Stimulated activated CD4-positive, alpha-beta T cell treated with anti-CD3 and anti-CD28 coated beads, Interleukin-2, amount 100 ng/mL, for 24 hours (primary cell): ENCODE data around the gene NAT16.
"Not testable (repeated sequence)": the region's sequence is repeated elsewhere in the genome, so short reads cannot be mapped to it uniquely, and the experiment has no call there.

Experiments used
- DNase-seq, 2 donors: peaks; one replicate each; pipeline ENCODE4 v3.0.0-alpha.2; 2020

The NAT16 gene

DNA sequence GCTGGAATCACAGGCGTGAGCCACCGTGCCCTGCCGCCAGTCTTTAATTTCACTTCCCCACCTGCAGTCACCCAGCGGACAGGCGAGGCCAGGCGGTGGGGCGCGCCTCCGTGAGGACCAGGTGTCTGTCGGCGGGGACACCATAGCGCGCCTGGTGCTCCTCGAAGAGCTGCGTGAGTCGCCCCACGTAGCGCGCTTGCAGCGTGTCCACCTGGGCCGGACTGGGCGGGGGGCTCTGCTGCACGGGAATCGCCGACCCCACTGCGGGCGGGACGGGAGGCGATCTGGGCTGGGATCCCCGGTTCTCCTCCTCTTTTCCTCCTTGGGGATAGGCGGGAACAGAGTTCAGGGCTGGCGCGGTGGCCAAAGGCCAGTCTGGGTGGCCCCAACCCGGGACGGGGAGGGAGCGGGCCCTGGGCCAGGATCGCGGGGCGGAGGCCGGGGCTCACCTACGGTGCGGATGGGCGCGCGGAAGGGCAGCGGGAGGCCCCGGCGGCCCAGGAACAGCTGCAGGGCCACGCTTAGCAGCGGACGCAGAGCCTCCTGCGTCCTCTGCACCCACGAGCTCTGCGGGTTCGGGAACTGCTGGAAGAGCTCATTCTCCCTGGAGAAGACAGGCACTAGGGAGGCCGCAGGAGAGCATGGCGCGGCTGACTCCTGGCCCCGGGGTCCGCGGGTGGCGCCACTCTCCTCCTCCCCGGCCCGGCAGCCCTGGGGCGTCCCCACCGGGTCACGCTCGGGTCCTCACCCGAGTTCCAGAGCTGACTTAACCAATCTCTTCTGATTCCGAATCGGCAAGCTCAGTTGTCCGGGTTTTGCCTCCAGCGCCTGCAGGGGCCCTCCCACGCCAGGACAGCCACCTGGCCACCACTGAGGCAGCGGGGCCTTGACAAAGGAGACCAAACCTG is 21.9 kb upstream of the NAT16 start:
- no peak for DNase-seq

DNA sequence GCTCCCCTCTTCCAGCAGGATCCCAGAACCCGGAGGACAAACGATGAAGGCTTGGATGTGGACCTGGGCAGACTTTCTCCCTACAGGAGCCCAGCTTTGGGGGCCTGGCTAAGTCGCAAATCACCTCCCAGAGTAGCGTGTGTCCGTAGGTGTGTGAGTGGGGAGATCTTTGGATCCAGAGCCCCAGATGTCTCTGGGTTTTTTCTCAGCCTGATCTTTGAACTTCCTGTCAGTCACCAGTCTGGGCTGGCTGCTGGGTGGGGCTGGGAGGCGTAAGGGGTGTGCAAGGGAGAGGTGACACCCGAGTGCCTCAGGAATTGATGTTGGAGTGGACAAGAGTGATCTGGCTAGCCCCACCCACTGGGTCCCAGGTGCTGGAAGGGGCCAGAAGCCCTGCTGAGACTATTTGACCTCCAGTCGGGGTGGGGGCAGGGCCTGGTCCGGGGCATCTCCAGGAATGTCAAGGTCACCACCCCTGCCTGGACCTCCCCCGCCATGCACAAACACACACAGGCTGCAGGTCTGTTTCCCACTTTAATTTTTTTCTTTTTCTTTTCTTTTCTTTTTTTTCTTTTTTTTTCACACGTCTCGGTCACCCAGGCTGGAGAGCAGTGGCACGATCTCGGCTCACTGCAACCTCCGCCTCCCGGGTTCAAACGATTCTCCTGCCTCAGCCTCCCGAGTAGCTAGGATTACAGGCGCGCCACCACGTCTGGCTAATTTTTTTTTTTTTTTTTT is 20.9 kb upstream of the NAT16 start, which contains the start of gene MOGAT3:
Gene MOGAT3 (minus strand): TSS at position 175 of the 738 bp plus-strand sequence. CDS start 182 bp downstream, outside the sequence.
- DNase-seq = no peak

DNA sequence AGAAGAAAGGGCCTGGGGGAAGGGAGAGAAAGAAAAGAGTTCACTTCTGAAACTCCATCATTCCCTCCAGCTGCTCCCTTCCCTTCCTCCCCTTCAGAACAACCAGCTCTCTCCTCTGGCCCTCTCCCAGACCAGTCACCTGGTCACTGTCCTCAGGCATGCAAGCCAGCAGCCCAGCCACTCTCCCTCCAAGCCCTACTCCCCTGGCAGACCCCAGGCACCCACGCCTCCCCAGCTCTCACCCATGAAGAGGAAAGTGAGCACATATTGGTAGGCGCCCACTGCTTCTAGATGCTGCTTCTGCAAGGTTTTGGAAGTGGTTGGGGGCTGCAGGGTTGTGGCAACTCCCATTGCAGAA is 20.4 kb upstream of the NAT16 start:
- DNase-seq = no peak

DNA sequence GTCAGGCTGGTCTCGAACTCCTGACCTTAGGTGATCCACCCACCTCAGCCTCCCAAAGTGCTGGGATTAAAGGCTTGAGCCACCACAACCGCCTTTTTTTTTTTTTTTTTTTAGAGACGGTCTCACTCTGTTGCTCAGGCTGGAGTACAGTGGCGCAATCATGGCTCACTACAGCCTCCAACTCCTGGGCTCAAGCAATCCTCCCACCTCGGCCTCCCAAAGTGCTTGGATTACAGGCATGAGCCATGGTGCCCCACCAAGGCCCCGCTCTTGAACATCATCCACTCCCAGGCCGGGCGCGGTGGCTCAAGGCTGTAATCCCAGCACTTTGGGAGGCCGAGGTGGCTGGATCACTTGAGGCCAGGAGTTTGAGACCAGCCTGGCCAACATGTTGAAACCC is 19.4 kb upstream of the NAT16 start:
- DNase-seq = not testable (repeated sequence)

DNA sequence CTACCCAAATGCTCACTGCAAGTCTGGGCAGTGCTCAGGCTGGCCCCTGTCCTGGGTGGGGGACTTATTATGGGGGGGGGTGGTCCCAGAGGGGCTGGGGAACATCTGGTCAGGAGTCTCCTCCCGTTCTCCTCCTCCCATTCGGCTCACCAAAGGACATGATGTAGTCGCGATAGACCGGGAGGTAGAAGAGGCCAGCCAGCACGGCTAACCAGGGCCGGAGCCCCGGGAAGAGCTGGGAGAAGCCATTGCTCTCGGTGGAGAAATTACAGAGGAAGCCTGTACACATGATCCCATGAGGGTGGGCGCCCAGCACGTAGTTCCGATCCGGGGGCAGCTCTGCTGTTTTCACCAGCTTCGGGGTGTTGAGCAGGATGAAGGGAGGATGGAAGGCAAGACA is 18.4 kb upstream of the NAT16 start:
- DNase-seq = no peak

DNA sequence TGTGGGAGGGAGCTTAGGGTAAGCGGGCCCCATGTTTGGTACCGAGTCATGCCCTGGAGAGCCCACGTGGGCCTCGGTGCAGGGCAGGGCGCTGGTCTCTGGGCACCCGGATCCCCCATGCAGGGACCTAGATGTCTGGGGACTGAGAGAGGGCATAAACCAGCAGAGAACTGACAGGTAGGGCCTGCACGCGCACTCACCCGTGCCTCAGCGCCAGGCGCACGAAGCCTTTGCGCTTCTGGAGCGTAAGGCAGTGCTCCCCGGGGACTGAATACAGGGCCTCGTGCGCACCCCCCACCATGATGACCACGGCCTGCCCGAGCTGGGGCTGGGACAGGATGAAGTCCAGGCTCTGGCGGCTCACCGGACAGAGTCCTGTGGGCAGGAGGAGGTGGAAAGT is 17.9 kb upstream of the NAT16 start:
- DNase-seq = no peak

DNA sequence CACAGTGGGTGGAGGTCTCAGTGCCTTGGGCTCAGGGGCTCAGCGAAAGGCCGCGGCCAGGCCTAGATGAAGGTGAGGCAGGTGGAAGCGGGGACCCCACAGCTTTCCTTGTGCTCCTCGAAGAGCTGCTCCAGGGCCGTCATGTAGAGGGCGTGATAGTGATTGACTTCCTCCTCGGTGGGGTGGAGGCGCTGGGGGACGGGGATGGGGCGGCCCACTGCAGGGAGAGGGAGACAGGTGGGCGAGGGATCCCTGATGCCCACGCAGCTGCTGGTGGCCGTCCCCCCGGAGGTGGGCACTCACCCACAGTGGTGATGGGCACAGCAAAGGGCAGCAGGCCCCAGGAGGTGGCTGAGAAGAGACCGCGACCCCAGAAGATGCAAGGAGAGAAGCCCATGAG is 15.8 kb upstream of the NAT16 start:
- DNase-seq = no peak

DNA sequence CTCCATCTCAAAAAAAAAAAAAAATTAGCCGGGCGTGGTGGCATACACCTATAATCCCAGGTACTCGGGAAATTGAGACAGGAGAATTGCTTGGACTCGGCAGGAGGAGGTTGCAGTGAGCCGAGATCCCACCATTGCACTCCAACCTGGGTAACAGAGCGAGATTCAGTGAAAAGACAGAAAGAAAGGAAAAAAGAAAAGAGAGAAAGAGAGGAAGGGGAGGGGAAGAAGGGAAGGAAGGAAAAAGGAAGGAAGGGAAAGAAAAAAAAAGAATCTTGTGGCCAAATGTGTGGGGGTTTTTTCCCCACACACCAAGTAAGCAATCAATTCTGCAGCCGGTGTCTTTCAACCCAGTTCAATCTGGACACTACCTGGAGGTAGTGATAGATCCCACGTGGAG is 9.0 kb upstream of the NAT16 start:
- DNase-seq = no peak

DNA sequence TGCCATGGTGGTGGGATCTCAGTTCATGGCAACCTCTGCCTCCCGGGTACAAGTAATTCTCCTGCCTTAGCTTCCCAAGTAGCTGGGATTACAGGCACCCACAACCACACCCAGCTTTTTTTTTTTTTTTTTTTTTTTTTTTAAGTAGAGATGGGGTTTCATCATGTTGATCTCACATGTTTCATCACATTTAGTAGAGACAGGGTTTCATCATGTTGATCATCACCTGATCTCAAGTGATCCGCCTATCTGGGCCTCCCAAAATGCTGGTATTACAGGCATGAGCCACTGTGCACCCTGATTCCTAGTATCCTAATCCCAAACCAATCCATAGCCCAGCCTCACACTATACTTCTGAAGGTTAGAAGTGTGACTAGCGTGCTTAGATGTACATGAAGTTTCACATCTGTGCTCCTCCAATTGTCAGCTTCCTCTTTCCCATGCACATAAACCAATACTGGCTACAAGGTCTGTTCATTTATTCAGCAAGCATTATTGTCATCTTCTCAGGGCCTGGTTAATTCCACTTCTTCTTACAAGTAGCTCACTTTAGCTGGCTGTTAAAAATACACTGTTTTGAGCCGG is 6.8 kb upstream of the NAT16 start:
- DNase-seq = no peak

DNA sequence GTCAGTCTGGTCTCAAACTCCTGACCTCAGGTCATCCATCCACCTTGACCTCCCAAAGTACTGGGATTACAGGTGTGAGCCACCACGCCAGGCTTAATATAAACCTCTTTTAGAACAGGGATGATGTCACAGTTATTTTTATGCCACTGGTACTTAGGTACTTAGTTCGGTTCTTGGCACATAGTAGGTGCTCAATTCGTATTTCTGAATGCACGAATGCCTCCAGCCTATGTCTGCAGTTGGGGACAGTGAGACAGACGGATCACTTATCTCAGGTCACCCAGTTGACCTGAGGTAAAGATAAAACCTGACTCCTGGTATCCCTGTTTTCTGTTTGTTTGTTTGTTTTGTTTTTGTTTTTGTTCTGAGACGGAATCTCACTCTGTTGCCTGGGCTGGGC is 6.1 kb upstream of the NAT16 start:
- no peak for DNase-seq

DNA sequence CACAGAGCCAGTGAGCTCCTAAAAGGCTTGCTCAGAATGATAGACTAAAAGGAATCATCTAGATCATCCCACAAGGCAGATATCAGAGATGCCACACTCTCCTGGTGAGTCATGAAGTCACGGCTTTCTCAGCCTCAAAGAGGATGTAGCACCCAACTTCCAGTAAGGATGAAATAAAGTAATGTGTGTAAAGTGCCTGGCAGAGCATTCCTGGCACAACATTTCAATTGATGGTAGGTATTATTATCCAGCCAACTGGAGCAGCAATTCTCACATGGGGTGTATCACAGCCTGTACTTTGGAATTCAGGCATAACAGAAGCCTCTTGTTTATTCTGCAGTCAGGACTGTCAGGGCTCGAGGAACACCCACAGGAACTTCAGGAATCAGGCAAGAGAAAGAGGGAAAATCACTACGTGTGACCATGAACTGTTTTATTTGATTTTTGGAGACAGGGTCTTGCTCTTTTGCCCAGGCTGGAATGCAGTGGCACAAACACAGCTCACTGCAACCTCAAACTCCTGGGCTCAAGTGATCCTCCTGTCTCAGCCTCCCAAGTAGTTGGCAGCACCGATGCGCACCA is 5.3 kb upstream of the NAT16 start:
- no peak for DNase-seq

DNA sequence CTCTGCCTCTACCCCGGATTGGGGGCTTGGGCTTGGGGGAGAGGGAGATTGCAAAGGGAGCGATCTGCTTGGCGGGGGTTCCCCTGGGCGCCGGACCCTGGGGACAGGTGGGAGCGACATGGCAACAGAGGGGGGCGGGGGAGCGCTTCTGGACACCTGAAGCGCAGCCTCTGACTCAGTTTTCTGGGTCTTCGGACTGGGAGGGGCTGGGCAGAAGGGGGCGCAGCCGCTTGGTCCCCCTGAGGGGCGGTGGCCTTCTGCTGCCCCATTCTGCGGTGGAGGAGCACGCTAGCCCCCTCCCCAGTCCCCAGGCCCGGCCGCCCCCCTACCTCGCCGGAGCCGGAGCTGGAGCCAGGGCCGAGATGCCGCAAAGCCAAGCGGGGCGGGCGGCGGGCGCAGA is 380 bp downstream of the NAT16 start:
- no peak for DNase-seq

DNA sequence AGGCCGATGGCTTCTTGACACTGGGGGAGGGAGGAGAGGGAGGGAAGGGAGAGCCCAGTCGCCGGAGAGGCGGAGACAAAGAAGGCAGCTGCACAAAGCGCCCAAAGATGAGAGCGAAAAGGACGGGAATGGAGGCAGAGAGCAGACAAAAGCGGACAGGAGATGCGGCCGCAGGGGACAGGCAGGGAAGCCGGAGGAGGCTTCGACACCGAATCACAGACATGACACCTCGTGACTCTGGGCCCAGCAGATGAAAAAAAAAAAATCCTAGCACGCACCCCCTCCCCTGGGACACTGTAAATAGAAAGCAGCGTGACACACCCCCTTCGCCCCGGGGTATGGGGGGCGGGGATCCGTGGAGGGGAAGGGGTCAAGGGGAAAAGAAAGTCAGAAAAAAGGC is 976 bp downstream of the NAT16 start:
- no peak for DNase-seq

DNA sequence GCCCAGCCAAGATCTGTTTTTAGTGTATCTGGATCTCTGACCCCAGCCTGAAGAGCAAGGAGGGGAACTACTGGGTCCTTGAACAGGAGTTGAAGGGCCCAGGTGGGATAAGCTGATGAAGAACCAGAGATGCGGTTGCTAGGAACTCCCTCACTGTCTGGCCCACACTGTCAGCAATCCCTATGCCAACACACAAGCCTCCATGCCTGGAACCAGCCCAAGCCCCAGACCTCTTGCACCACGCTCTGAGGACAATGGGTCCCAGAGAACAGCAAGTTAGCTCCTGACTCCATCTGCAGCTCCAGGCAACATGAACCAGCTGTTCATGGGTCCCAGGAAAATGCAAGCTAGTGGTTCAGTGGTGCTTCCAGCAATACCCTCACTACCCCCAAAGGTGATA is 2.4 kb downstream of the NAT16 start:
- no peak for DNase-seq

DNA sequence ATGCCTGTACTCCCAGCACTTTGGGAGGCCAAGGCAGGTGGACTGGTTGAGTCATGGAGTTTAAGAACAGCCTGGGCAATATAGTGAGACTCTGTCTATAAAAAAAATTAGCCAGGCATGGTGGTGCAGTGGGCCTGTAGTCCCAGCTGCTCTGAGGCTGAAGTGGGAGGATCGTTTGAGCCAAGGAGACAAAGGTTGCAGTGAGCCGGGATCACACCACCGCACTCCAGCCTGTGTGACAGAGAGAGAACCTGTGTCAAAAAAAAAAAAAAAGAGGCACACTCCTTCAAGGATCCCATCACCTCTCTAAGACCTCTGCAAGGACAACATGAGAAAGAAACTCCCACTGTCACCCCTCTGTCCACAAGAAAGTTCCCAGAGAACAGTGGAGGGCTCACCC is 4.4 kb downstream of the NAT16 start:
- no peak for DNase-seq

DNA sequence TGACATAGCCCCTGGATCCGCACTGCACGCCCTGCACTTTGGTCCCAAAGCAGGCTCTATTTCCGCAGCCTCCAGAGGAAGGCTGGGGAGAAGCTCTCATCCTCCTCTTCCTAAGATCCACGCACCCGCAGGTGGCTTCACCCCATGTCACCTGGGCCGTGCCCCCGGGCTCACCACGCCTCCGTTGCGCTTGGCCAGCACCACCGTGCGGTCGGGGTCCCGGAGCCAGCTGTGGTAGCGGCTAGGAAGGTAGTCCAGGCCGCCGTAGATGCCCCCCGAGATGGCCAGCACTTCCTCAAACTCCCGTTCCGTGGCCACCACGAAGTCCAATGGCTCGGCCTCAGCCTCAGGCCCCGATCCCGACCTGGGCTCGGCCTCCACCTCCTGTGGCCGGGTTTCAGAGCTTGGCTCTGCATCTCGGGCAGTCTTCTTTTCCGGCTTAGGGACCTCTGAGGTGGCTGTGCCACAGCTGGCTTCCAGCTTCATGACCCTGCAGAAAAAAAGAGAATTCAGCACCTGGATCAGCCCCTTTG is 5.7 kb downstream of the NAT16 start:
- DNase-seq = no peak

DNA sequence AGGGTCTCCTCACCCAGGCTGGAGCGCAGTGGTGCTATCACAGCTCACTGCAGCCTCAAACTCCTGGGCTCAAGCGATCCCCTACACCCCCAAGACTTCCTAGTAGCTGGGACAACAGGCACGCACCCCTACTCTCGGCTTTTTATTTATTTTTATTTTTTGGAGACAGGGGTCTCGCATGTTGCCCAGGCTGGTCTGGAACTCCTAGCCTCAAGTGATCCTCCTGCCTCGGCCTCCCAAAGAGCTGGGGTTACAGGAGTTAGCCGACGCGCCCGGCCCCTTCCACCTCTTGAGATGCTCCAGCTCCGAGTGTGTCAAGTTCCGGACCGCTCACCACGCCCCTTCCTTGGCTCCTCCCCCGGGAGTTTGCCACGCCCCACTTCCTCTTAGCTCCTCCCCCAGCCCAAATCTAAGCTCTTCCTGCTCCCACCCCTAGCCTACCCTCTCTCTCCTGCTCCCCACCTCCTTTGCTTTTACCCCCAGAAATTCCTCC is 6.3 kb downstream of the NAT16 start:
- DNase-seq = peak; percentile 69 to 76

DNA sequence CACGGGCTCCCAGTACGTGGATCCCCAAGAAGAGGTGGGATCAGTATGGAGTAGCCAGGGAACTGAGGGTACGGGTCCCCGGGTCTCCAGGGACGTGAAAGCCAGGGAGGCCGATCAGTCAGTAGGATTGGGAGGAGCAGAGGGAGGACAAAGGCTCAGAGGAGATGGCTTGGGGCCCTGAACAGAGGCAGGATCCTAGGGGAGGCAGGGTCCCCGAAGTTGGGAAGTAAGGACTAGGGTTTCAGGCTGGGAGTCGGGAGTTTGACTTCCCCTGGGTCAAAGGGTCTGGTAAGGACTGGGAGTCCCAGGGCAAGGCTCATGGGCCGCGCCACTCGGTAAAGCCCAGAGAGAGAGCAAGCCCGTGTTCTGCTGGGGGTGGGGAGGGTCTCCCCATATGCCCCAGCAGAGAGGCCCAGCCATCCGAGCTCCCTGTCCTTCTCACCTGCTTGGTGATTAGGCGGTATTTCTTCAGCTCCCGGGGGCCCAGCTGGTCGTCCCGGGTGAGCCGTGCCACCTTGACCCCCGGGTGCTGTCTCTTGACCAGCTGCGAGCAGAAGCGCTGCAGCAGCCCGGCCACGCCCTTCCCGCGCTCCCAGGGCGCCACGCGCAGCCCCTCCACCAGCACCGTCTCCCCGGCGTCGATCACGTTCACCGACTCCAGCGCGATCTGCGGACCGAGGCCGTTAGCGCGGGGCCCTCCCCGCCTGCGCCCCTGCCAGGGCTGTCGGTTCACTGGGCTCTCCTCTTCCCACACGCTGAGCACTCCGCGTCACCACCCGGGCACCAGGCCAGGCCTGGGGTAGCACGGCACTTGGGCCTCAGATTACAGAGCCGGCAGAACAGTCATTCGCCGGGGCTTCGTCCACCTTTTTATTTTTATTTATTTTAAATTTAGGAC is 7.0 kb downstream of the NAT16 start:
- DNase-seq = peak in 1 of 2 donors; percentile 41

DNA sequence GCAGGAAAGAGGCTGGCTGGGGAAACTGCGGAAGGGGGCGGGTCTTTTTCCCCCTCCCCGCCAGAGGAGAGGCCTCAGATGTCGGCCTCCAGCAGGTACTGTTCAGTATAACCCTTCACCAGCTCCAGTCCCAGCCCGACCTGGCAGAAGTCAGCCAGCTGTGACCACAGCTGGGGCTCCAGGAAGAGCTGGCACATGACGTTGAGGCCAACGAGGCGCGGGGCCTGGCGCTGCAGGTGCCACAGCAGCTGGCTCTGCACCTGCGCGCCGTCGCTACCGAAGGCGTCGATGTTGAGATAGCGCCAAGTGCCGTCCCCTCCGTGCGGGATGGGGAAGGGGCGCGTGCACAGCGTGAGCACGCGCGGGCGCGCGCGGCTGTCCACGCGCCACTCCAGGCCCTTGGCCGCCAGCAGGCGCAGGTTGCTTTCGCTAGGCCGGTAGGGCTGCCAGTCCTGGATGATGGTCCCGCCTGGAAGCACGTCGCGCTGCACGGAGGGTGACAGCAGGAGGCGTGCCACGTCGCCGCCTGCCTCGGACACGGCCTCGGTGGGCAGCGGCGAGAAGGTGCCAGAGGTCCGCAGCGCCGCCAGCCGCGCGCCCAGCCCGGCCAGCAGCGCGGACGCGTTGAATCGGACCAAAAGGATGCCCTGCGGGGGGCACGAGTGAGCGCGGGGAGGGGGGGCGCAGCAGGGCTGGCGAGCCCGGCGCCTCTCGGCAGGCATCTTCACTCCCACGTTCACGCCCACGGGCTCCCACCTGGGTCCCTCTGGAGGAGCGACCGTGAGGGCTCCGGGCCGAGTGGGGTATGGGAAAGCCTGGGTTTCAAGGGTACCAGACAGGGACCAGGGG is 7.9 kb downstream of the NAT16 start:
- no peak for DNase-seq

DNA sequence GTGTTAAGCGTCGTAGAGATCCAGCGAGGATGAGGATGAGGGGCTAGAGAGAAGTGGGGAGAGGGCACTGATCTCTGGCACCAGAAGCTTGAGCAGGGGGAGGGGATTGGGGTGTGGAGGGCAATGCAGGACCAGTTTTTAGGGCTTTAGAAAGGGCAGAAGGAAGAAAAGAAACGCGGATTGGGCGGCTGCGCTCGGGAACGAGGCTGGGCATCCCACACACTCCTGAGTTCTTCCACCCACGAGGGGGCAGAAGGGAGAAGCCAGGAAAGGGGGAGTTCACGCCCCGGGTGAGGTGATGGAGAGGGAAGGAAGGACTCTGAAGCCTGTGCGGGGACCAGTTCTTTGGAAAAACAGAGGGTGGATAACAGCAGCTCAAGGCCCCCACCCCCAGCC is 8.7 kb downstream of the NAT16 start:
- no peak for DNase-seq
